Frontal cortex (tissue), 4 donors: ENCODE results near the gene CD4. TPM values are rescaled to one million over a fixed set of nuclear protein-coding genes. Genes with fewer than 3 reads are reported as not detected.

ENCODE experiments used
- DNase-seq, 2 donors: peaks; one replicate each; pipeline ENCODE4 v3.0.0; 2012; ENCODE audit warnings: low spot score in 2 of 2
- FAIRE-seq: peaks from 2 replicates; lab custom pipeline; 2012; peaks lifted over from hg19 to GRCh38; lab: Jason Lieb, UNC
- total RNA-seq: library from RNA; depleted of rRNA; stranded (reverse); fragments of >200 nt; gene quantifications from one replicate; pipeline ENCODE4 v1.2.3, GENCODE V29; 2014
- donor health status: control.
- donor health status: control.
- donor health status: control.

The CD4 gene
- total RNA-seq, 1 donor from 2014 or later = 2.0 TPM

DNA sequence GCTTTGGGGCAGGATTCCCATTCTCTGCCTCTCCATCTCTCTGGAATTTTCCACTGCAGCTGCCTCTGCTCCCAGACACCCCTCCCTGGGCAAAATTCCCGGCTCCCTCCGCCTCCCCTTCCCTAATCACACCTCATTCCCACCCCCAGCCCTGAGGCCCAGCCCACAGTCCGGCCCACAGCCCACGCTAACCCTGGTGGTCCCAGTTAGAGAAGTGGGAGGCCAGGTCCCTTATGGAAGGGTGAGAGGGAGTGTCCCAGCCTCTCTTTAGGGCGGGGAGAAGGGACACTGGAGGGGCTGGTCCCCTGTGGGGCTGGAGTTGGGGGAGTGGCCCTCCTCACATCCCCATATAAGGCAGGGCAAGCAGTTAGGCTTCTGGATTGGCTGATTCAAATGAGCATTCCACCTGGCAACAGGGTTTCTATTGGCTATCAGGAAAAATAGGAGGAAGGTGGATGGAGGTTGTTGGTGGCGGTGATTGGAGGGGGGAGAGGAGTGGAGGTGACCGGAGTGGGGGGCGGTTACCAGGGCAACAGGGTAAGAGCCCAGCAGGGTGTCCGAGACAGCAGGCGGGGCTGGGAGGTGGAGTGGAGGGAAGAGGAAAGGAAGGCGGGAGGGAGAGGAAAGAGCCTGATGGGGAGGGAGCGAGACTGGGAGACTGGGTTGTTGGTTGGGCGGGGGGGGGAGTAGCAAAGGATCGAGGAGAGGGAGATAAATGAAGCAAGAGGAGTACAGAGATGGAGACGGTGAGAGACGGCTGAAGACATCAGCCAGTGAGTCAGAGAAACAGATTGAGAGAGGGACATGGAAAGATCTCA, 25.1 kb upstream of the CD4 start:
- FAIRE-seq (no peak), DNase-seq (peak; percentile 79 to 92)

DNA sequence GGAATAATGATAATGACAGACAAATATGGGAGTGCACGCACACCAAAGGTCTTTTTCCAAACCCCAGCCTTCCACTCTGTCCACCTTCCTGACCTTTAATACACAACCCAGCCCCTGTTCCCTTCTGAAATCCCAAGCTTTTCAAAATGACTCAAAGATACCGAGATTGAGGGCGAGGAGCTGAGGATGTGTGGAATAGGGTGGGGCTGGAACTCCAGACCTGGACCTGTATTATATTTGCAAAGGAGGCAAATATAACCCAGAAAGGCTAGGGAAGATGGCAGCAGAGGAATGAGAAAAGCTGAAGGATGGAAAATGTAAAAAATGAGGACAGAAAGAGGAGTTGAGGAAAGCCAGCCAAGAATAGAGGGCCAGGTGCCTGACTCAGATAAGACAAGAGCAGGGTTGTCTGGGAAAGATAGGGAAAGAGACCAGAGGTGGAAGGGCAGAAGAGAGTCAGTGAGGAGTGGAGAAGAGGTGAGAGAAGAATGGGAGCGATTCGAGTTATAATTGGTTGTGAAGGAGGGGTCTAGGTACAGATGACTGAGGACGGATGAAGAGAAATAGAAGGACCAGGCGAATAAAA, 24.2 kb upstream of the CD4 start:
- no peak for FAIRE-seq
- DNase-seq = no peak

DNA sequence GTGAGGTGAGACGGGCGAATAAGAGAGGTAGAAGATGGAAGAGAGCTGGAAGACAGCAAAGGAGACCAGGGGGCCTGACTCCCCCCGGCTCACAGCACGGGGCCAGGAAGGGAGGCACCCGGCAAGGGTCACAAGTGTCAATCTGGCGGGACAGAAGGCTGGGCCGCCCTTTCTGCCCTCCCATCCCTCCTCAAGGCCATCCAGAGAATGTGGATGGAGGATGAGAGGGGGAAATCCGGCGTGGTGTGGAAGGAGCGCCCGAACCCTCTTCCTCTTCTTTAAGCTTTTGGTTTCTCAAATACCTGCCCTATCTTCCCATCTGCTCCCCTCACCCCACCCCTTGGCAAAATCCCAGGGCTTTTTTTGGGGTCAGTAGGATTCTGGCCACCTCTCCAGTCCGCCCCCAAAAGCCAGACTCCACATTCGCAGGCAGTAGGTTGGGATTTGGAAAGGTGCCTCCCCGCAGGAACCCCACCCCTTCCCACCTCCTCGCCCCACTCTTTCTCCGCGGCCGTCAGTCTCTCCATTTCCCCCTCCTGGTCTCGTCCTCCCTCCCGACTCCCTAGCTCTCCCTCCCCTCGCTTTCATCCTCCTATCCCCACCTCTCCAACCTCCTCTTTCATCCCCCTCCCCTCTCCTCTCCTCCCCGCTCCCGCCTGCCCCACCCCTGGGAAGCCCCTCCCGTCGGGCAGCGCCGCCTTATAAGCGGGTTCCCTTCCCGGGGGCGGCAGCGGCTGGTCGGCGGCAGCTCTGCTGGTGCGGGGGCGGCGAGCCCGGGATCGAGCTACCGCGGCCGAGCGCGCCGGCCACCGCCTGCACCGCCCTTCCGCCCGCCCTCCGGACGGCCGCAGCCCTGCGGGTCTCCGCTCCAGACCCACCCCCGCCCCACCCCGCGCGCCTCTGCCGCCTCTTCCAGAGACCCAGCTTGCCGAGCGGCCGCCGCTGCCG, 23.4 kb upstream of the CD4 start, which contains the start of gene PTMS:
PTMS (plus strand) TSS at position 730 of the 948 bp plus-strand sequence. CDS start 343 bp downstream, outside the sequence.
- FAIRE-seq (no peak), DNase-seq (peak; percentile 78 to 79)

DNA sequence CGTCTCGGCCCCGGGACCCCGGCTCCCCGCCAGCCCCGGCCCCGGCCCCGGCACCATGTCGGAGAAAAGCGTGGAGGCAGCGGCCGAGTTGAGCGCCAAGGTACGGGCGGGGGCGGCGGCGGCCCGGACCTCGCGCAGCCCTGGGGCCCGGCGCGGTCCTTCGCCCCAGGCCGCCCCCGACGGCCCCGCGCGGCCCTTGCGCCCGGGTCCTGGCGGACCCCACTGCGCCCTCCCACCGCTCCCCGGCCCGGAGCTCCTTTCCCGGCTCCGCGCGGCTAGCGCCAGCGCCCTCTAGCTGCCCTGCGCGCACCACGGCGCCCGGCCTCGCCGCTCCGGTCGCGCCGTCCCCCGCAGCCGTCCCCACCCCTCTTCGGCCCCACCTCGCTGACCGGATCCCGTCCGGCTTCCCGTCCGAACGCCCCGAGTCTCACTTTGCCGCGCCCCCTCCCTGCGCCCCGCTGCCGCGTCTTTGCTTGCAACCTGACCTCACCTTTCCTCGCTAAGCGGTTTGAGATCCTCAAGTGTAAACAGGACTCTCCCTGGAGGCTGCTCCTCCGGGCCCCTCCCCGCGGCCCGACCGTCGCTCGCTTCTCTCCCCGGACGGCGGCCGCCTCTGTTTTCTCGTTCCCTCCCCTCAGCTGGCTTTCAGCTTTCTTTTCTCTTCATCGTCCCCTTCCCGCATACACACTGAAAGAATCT, 22.5 kb upstream of the CD4 start:
- DNase-seq = peak; percentile 82
- no peak for FAIRE-seq

DNA sequence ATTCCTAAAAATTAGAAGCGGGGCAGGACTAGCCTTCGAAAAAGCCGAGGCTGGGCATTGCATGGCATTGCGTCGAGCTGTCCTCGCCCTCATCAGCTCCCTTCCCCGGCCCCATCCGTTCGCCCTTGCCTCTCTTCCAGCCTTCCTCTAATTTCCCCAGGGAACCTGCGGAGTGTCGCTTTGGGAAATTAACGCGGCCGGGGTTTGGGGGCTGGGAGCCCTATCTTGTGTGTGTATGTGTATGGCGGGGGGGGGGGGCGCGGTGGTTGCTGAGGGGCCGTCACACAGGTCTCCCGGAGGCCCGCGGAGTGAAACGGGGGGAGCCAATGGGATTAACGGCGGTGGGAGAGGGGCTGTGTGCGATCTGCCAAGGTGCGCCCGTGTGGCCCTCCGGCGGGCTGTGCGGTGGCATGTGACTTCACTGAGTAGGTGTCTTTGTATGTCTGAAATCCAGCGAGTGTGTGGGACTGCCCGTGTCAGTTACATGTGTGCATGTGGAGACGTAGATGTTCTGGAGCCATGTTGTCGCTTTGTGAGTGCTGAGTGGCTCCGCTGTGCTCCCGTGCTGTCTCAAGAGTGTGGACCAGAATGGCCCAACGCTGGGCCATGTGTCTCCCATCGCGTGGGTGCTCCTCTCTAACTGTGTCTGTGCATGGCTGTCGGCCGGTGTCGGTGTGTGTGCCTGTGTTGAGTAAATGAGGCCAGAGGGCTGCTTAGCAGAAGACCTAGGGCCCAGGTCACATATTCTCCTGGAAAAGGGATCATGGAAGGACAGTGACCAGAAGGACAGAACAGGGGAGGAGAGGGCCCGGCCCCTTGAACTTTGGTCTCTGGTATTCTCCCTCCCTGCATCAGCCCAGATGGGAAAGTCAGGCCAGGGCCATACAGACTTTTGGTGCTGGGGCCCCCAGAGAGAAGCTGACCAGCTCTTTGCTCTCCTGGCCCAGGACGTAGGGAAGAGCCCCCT, 21.7 kb upstream of the CD4 start:
- DNase-seq (no peak), FAIRE-seq (no peak)

DNA sequence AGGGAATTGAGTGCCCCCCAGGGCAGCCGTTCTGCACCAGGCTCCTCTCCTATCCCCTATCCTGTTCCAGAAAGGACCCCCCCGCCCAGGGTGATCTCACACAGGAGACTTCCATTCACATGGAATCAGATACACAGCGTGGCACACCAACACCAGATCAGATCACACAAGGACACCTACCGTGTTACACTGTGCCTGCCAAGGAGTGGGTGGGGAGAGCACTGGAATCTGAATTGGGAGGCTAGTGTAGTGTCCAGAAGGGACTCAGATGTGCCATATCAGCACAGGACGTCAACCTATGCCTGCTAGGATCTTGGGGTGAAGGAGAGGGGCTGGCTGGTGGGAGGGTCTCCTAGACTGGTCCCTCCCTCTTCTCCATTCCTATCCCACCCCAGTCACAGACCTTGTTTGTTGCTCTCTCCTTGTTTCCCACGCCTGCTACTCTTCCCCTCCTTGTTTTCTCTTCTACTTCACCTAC, 20.9 kb upstream of the CD4 start:
- no peak for DNase-seq
- no peak for FAIRE-seq

DNA sequence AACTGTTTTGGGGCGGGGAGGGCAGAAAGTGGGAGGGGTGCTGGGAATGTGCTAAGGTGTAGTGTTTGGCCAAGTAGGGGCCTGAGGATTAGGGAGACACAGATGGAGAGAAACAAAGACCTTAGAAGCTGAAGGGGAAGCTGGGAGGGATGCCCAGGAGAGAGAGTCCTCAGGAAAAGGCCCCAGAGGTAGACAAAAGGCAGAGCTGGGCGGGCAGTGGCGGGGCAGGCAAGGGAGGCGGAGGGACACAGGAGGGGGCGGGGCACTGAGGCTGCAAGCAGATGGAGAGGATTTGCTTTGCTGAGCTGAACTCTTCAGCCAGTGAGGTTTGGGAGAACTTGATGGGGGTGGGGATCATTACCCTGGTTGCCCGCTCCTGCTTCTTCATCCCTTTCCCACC, 20.3 kb upstream of the CD4 start:
- FAIRE-seq (no peak), DNase-seq (no peak)

DNA sequence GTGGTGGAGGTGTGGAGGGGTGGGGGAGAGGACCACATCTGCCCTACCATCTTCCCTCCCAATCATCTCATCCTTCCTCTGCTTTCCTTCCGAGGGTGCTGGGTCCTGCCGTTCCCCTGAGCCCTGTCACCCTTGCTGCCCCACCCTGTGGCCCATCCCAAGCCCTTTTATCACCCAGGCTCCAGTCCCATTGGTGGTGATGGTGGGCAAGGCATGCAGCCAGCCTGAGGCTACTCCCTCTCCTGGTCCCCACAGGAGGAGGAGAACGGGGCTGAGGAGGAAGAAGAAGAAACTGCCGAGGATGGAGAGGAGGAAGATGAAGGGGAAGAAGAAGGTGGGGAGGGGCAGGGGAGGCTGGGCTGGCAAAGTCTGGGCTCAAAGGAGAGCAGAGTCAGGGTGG, 19.7 kb upstream of the CD4 start:
- FAIRE-seq (no peak), DNase-seq (no peak)

DNA sequence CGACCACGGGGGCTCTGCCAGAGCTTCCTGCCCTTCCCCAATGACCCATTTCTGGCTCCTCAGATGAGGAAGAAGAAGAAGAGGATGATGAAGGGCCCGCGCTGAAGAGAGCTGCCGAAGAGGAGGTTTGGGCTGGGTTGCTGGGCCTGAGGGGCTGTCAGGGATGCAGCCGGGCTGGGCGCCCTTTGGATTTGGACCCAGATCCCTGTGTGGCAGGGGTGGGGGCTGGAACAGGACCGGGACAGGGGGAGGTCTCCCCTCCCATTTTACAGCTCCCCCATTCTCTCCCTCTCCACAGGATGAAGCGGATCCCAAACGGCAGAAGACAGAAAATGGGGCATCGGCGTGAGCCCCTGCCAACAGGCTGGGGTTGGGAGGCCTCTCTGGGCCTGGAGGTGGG, 19.2 kb upstream of the CD4 start:
- no peak for FAIRE-seq
- DNase-seq = no peak

DNA sequence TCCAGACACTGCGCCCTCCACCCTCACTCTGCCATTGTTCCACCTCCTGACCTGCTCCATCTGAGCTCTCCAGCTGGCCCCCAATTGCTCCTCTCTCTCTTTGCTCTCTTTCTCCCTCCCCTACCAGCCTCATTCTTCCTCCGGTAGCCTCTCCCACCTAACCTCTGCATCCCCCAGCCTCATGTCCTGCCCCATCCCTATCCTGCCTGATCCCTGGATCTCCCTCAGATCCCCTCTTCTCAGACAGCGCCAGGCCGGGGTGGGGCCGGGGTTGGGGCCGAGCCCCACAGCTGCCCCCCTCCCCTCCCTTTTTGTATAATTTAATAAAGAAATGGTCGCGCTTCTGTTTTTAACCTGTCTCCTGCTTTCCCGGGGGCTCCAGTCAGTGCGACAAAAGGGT, 18.7 kb upstream of the CD4 start:
- FAIRE-seq (no peak), DNase-seq (no peak)

DNA sequence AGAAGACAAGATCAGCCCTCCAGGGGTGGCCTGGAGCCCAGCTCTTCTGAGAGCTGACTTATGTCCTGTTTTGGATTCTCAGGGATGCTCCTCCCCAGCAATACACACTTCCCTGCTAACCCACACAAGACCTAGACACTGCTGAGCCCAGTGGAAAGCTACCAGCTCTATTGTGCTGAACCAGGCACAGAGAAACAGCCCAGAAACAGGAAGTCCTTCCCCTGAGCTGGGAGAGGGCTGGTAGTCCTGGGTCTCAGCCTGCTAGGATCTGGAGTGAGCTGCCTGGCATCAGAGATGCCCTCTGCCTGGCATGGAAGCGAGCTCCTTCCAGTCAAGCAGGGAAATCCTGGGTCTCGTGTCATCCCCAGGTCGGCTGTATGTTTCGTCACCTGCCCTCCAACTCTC, 18.2 kb upstream of the CD4 start:
- peak in 1 of 2 donors; percentile 45 for DNase-seq
- FAIRE-seq = no peak

DNA sequence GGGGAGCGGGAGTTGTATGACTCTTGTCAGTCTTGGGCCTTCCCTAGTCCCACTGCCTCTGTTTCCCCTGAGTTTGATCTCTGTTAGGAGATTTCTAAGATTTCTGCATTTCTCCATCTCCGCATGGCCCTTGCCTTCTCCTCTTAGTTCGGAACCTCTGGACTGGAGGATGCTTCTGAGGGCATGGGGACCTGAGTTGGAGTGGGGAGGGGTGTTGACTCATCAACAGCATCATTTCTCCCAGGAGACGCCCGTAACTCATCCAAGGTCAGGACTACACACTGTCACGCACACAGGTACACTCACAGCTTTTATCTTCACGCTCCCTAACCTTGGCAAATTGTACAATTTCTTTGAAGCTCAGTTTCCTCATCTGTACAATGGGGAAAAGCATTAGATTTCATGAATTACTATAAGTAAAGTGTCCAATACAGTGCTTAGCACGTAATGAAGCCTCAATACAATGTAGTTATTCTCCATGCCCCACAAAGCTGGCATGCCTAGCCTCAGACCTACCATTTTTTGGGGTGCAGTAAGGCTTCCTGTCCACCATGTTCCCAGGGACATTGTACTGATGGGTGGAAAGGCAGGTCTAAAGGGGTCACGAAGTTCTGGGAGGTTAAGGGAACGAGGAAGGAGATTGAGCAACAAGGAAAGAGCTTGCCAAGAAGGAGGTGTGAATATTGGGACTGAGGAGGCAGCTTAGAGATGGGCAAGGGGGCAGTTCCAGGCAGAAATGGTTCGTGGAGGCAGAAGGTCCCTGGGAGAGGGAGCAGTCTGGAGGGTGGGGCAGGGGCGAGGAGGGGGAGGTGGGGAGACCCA, 17.6 kb upstream of the CD4 start:
- peak in 1 of 2 donors; percentile 24 for DNase-seq
- no peak for FAIRE-seq

DNA sequence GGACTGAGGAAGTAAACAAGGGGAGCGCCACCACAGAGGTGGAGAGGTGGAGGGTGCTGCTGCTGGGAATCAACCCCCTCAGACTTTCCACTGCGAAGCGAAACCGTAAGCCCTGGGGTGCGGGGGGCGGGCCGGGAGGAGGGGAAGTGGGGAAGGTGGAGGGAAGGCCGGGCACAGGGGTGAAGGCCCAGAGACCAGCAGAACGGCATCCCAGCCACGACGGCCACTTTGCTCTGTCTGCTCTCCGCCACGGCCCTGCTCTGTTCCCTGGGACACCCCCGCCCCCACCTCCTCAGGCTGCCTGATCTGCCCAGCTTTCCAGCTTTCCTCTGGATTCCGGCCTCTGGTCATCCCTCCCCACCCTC, 17.0 kb upstream of the CD4 start, which contains the start of gene LAG3:
LAG3 (plus strand) TSS at position 190 of the 365 bp plus-strand sequence. CDS start 333 bp downstream, outside the sequence.
- DNase-seq (peak in 1 of 2 donors; percentile 39), FAIRE-seq (no peak)

DNA sequence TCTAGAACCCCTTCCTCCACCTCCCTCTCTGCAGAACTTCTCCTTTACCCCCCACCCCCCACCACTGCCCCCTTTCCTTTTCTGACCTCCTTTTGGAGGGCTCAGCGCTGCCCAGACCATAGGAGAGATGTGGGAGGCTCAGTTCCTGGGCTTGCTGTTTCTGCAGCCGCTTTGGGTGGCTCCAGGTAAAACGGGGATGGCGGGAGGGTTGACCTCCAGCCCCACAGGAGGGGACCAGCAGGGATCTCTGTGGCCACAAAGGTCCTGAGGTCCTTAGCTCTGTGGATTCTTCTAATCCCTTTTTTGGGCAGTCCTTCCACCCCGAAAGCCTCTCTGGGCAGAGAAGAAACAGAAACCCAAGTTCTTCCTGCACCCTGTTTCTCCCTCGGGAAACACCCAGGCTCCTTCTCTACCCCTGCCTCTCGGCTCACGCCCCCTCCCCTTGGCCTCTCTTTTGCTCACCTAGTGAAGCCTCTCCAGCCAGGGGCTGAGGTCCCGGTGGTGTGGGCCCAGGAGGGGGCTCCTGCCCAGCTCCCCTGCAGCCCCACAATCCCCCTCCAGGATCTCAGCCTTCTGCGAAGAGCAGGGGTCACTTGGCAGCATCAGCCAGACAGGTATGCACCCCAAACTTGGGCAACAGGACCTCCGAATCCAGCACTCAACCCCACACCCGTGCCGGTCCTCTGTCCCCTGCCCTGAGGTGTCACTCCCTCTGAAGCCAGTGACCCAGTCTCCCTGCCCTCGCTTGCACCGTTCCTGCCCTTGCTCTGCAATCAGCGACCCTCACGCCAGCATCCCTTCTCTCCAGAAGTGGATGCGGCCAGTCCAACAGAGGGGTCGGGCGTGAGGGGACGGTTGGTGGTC, 16.4 kb upstream of the CD4 start:
- FAIRE-seq (no peak), DNase-seq (peak in 1 of 2 donors; percentile 45)

DNA sequence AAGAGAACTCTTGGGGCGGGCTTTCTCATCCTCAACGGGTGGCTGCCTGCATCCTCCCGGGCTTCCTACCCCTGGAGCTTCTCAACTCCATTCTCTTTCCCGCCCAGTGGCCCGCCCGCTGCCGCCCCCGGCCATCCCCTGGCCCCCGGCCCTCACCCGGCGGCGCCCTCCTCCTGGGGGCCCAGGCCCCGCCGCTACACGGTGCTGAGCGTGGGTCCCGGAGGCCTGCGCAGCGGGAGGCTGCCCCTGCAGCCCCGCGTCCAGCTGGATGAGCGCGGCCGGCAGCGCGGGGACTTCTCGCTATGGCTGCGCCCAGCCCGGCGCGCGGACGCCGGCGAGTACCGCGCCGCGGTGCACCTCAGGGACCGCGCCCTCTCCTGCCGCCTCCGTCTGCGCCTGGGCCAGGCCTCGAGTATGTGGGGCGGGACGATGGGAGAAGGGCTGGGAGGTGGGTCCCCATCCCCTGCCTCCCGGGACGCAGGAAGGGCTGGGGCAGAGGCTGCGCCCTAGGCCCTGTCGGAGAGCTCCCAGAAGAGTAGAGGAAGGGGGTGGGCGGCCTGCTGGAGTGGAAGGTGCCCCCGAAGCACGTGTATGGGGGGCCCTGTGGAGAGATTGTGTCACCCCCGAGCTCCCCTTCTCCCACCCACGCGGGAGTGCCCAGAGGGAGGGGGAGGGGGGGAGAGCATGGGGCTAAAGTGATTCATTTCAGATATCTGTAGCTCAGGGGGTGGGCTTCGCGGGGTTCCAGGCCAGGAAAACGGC, 15.6 kb upstream of the CD4 start:
- DNase-seq (no peak), FAIRE-seq (no peak)

DNA sequence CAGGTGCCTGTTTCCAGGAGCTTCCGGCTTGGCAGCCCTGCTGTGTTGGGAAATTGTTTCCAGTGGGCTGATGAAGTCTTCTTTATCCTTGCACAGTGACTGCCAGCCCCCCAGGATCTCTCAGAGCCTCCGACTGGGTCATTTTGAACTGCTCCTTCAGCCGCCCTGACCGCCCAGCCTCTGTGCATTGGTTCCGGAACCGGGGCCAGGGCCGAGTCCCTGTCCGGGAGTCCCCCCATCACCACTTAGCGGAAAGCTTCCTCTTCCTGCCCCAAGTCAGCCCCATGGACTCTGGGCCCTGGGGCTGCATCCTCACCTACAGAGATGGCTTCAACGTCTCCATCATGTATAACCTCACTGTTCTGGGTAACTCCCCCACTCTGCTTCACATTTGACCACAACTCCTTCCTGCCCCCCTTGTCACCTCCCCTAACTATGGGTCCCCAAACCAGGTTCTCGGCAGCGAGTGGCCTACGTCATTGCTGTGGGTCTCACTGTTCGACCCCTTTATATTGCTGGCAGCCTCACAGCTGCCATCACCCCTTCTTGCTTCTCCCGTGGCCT, 14.7 kb upstream of the CD4 start:
- DNase-seq = no peak
- FAIRE-seq = no peak
